ENCODE results near the gene HYAL3. TPM values are rescaled to one million over a fixed set of nuclear protein-coding genes. Genes with fewer than 3 reads are reported as not detected.
A peak's percentile ranks its signal among the peaks of the same experiment; 100 is the strongest.

Gene HYAL3
- total RNA-seq, 4 donors from 2014 or later: 1.9 to 3.9 (median 3.3) TPM; not detected in 1

- TF ChIP-seq POLR2A (IDR thresholded peaks at IDR 0.05) (no peak), CTCF (IDR thresholded peaks at IDR 0.05) (no peak)
- intact Hi-C loops (cut with DNase I; ENCODE audit: low total_unique reads): no loop called here
- Histone ChIP-seq H3K27me3 (no peaks in the 10 kb centered on the region), H3K36me3 (no peaks in the 10 kb centered on the region), H3K27ac (peak overlapping the region; percentile 94 to 99), H3K4me3 (no peak overlapping the region), H3K4me1 (peaks cover 4 to 6% of the 10 kb centered on the region in 2 donors), H3K9me3 (no peaks in the 10 kb centered on the region)
- no peak for DNase-seq
Observed at GRCh38 chr3:50334339-50335075, 35.3 kb upstream of the HYAL3 start.

- intact Hi-C loops (cut with DNase I; ENCODE audit: low total_unique reads): no loop called here
- Histone ChIP-seq H3K27ac (peak overlapping the region; percentile 94 to 99), H3K4me1 (peaks cover 4% of the 10 kb centered on the region in 2 donors), H3K27me3 (no peaks in the 10 kb centered on the region), H3K36me3 (no peaks in the 10 kb centered on the region), H3K4me3 (no peak overlapping the region), H3K9me3 (no peaks in the 10 kb centered on the region)
- DNase-seq: peak in 1 of 2 donors; percentile 67
- TF ChIP-seq CTCF (IDR thresholded peaks at IDR 0.05): no peak
- TF ChIP-seq POLR2A (IDR thresholded peaks at IDR 0.05): peak in 1 of 2 donors; percentile 25
Observed at GRCh38 chr3:50333744-50334328, 34.6 kb upstream of the HYAL3 start.

- no peaks in the 10 kb centered on the region for H3K9me3 ChIP-seq
- peak in 1 of 2 donors; percentile 22 for DNase-seq
- intact Hi-C loops (cut with DNase I; ENCODE audit: low total_unique reads): no loop called here
- no peak overlapping the region for H3K4me3 ChIP-seq
- H3K27me3 ChIP-seq: no peaks in the 10 kb centered on the region
- H3K4me1 ChIP-seq: peaks cover 4 to 8% of the 10 kb centered on the region in 2 donors
- no peaks in the 10 kb centered on the region for H3K36me3 ChIP-seq
- TF ChIP-seq CTCF (IDR thresholded peaks at IDR 0.05): no peak
- no peak for TF ChIP-seq POLR2A (IDR thresholded peaks at IDR 0.05)
- H3K27ac ChIP-seq: no peak overlapping the region
Observed at GRCh38 chr3:50331364-50331907, 32.2 kb upstream of the HYAL3 start.

- H3K4me3 ChIP-seq: no peak overlapping the region
- H3K9me3 ChIP-seq: no peaks in the 10 kb centered on the region
- no peak overlapping the region for H3K27ac ChIP-seq
- TF ChIP-seq POLR2A (IDR thresholded peaks at IDR 0.05): no peak
- TF ChIP-seq CTCF (IDR thresholded peaks at IDR 0.05): no peak
- peak in 1 of 2 donors; percentile 20 for DNase-seq
- intact Hi-C loops (cut with DNase I; ENCODE audit: low total_unique reads): no loop called here
- no peaks in the 10 kb centered on the region for H3K36me3 ChIP-seq
- no peaks in the 10 kb centered on the region for H3K27me3 ChIP-seq
- H3K4me1 ChIP-seq: peaks cover 4 to 8% of the 10 kb centered on the region in 2 donors
Observed at GRCh38 chr3:50330330-50330729, 31.1 kb upstream of the HYAL3 start.
